ENCODE data around the gene PRL.

PRL gene

DNA sequence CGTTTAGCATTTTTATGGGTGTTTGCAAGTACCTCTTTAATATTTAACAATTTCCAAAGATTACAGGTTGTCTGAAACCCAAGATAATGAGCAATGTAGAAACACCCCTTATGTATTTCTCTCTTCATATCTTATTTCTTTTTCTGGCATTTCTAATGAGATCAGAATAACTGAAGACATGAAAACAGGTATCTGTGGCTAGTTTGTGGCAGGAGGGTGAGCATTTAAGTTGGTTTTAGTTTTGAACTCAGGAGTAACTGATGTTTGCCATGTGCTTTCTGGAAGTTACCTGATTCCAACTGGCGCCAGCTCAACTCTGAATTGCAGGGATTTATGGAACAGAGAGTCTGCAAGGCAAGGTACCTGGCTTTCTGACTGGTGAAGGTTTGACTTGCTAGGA lies 35.4 kb upstream of the PRL start (continued):
- TF ChIP-seq ZSCAN4 (tag by site-specific recombination; IDR thresholded peaks at IDR 0.05), result no peak
- no peak for TF ChIP-seq BCL11B (tag by site-specific recombination; IDR thresholded peaks at IDR 0.05; ENCODE audit: low read depth)
- TF ChIP-seq FEZF1 (tag by site-specific recombination; IDR thresholded peaks at IDR 0.05), result no peak
- no peak for TF ChIP-seq MZF1 (tag by site-specific recombination; IDR thresholded peaks at IDR 0.05; ENCODE audit: borderline replicate concordance)
- no peak for TF ChIP-seq ZNF214 (tag by site-specific recombination; IDR thresholded peaks at IDR 0.05; ENCODE audit: borderline replicate concordance)
- TF ChIP-seq ZFP41 (tag by site-specific recombination; IDR thresholded peaks at IDR 0.05; ENCODE audit: borderline replicate concordance), result no peak

DNA sequence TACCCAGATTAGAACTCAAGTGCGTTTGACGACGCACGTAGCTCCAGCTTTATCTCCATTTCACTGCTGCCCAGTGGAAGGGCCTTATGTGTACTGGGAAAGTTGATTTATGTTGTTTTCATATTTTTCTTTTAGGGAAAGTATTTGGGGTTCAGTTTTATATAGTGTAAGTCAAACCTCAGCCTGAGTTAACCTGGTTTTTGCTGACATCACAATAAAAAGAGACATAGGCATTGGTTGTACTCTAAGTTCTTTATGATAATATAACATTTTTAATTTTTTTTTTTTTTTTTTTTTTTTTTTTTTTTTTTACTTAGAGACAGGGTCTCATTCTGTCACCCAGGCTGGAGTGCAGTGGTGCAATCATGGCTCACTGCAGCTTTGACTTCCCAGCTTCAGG lies 34.1 kb upstream of the PRL start:
- no peak for TF ChIP-seq GLIS2 (tag by site-specific recombination; IDR thresholded peaks at IDR 0.05)
- no peak for TF ChIP-seq ZNF544 (tag by site-specific recombination; IDR thresholded peaks at IDR 0.05)
- no peak for TF ChIP-seq ZNF555 (tag by site-specific recombination; conservative IDR thresholded peaks at IDR 0.05)
- no peak for TF ChIP-seq GLI2 (tag by site-specific recombination; IDR thresholded peaks at IDR 0.05; ENCODE audit: borderline replicate concordance, low read depth)
- TF ChIP-seq ZNF23 (tag by site-specific recombination; IDR thresholded peaks at IDR 0.05; ENCODE audit: borderline replicate concordance), result no peak
- TF ChIP-seq, protein P1, sequence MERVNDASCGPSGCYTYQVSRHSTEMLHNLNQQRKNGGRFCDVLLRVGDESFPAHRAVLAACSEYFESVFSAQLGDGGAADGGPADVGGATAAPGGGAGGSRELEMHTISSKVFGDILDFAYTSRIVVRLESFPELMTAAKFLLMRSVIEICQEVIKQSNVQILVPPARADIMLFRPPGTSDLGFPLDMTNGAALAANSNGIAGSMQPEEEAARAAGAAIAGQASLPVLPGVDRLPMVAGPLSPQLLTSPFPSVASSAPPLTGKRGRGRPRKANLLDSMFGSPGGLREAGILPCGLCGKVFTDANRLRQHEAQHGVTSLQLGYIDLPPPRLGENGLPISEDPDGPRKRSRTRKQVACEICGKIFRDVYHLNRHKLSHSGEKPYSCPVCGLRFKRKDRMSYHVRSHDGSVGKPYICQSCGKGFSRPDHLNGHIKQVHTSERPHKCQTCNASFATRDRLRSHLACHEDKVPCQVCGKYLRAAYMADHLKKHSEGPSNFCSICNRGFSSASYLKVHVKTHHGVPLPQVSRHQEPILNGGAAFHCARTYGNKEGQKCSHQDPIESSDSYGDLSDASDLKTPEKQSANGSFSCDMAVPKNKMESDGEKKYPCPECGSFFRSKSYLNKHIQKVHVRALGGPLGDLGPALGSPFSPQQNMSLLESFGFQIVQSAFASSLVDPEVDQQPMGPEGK (tag by site-specific recombination; IDR thresholded peaks at IDR 0.05), result no peak
- no peak for TF ChIP-seq ZNF274 (IDR thresholded peaks at IDR 0.05; ENCODE audit: low read length)
- no peak for TF ChIP-seq ZNF274 (tag by site-specific recombination; IDR thresholded peaks at IDR 0.05; ENCODE audit: borderline replicate concordance)
- no peak for TF ChIP-seq ZNF658 (tag by site-specific recombination; IDR thresholded peaks at IDR 0.05)
- no peak for TF ChIP-seq AEBP2 (tag by site-specific recombination; IDR thresholded peaks at IDR 0.05; ENCODE audit: borderline replicate concordance)
- no peak for TF ChIP-seq ZNF266 (tag by site-specific recombination; IDR thresholded peaks at IDR 0.05; ENCODE audit: low read depth)
- TF ChIP-seq ZBTB48 (tag by site-specific recombination; IDR thresholded peaks at IDR 0.05), result no peak
- TF ChIP-seq ZNF26 (tag by site-specific recombination; IDR thresholded peaks at IDR 0.05), result no peak
- TF ChIP-seq, protein P2, sequence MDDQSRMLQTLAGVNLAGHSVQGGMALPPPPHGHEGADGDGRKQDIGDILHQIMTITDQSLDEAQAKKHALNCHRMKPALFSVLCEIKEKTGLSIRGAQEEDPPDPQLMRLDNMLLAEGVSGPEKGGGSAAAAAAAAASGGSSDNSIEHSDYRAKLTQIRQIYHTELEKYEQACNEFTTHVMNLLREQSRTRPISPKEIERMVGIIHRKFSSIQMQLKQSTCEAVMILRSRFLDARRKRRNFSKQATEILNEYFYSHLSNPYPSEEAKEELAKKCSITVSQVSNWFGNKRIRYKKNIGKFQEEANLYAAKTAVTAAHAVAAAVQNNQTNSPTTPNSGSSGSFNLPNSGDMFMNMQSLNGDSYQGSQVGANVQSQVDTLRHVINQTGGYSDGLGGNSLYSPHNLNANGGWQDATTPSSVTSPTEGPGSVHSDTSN (CRISPR knock-in tag; IDR thresholded peaks at IDR 0.05), result no peak
- TF ChIP-seq ZNF169 (tag by site-specific recombination; IDR thresholded peaks at IDR 0.05), result no peak
- Histone ChIP-seq H3K4me3 (ENCODE audit: low read depth, low read length) (no peak overlapping the region), H3K4me1 (ENCODE audit: control insufficient read depth, insufficient read depth, low read length) (no peaks in the 10 kb centered on the region), H3K9me3 (ENCODE audit: control insufficient read depth, insufficient read depth, low read depth, low read length) (no peaks in the 10 kb centered on the region), H3K27ac (ENCODE audit: extremely low read depth, low read depth, low read length) (no peak overlapping the region), H3K36me3 (ENCODE audit: control insufficient read depth in 2 of 2, insufficient read depth in 1 of 2, low read length in 2 of 2) (no peaks in the 10 kb centered on the region)
- POLR2A ChIA-PET, result interaction anchor here (0.6 to 0.7 kb wide), 2 partner anchors 14 to 377 kb away, joined by 4 to 7 read pairs; no protein-coding TSS in a partner anchor
- CTCF ChIA-PET, result no interaction called here

Measured in HEK293 (cell line).